Left lung (tissue), 10 donors: ENCODE measurements around the gene SMIM36. TPM values are rescaled to one million over a fixed set of nuclear protein-coding genes. Genes with fewer than 3 reads are reported as not detected.
"Not testable (repeated sequence)": the region's sequence is repeated elsewhere in the genome, so short reads cannot be mapped to it uniquely, and the experiment has no call there.

Source experiments
- ATAC-seq: fragments of 200-7000 bp; cut with Tn5 transposase; one replicate; pipeline ENCODE4 v1.9.1; 2020; ENCODE audit warnings: moderate library complexity
- DNase-seq, 4 donors: peaks; one replicate each; pipeline ENCODE4 v3.0.0-alpha.2; 2013 to 2020
- H3K27ac ChIP-seq, 2 donors: fragments of 200-600 bp; sonication (generic) in 1 of 2; one replicate each; pipeline versions ENCODE4 v1.5.0 to v1.8.0; 2020 to 2021
- H3K27me3 ChIP-seq, 2 donors: fragments of 200-600 bp; sonication (generic) in 1 of 2; one replicate each; pipeline versions ENCODE4 v1.5.0 to v1.8.0; 2020 to 2021
- H3K36me3 ChIP-seq, 2 donors: fragments of 200-600 bp; sonication (generic) in 1 of 2; one replicate each; pipeline versions ENCODE4 v1.5.0 to v1.8.0; 2020 to 2021
- H3K4me1 ChIP-seq, 2 donors: fragments of 200-600 bp; one replicate each; pipeline ENCODE4 v1.8.0; 2021
- H3K4me3 ChIP-seq, 2 donors: fragments of 200-600 bp; sonication (generic) in 1 of 2; one replicate each; pipeline versions ENCODE4 v1.5.0 to v1.8.0; 2020 to 2021; ENCODE audit warnings: mild to moderate bottlenecking in 1 of 2
- H3K9me3 ChIP-seq, 2 donors: fragments of 200-600 bp; sonication (generic) in 1 of 2; one replicate each; pipeline versions ENCODE4 v1.5.0 to v1.8.0; 2020 to 2021
- CTCF ChIP-seq, 2 donors: fragments of 200-600 bp; sonication (generic) in 1 of 2; IDR thresholded peaks; one replicate each; pipeline versions ENCODE4 v1.5.0 to v1.8.0; 2021; ENCODE audit warnings: antibody characterized with exemption in 2 of 2
- intact Hi-C, 2 donors: fragments of 100-400 bp; cut with DNase I; formaldehyde crosslinking; loops; one replicate each; pipeline versions ENCODE4 v1.11.2 to v1.14.2; 2022
- polyA plus RNA-seq, 6 donors: library from polyadenylated mRNA; unstranded; fragments of 120-200 nt; gene quantifications; one replicate each; pipeline ENCODE4 v1.2.1, GENCODE V29; 2013; ENCODE audit not compliant: insufficient read length in 6 of 6
- total RNA-seq, 2 donors: library from RNA; stranded (reverse); fragmentation: NEBNext Ultra II Directional; extraction: Animal tissue kit (Norgen Biotek cat#: 25700); gene quantifications; one replicate each; pipeline ENCODE4 v1.2.1, GENCODE V29; 2021
- donor health status: DM: no; HTN: yes; CAD: no.
- donor health status: DM: no; HTN: no; CAD: no.

SMIM36 gene
- total and polyA plus RNA-seq, 8 donors, result 0.11 to 0.28 (median 0.26) TPM; not detected in 2

- Histone ChIP-seq H3K4me1 (no peaks in the 10 kb centered on the region), H3K36me3 (no peaks in the 10 kb centered on the region), H3K27me3 (no peaks in the 10 kb centered on the region), H3K9me3 (no peaks in the 10 kb centered on the region), H3K4me3 (no peak overlapping the region), H3K27ac (no peak overlapping the region)
- ATAC-seq, result no peak
- no peak for TF ChIP-seq CTCF (IDR thresholded peaks at IDR 0.05)
- intact Hi-C loops, result no loop called here
- DNase-seq, result no peak
Observed at GRCh38 chr17:55532670-55533069, 21.4 kb upstream of the SMIM36 start.

GRCh38 chr17:55531053-55531728 is 19.9 kb upstream of the SMIM36 start:
- intact Hi-C loops, result no loop called here
- DNase-seq (no peak), ATAC-seq (no peak)
- Histone ChIP-seq H3K27ac (no peak overlapping the region), H3K9me3 (no peaks in the 10 kb centered on the region), H3K4me3 (no peak overlapping the region), H3K36me3 (no peaks in the 10 kb centered on the region), H3K27me3 (no peaks in the 10 kb centered on the region), H3K4me1 (no peaks in the 10 kb centered on the region)
- TF ChIP-seq CTCF (IDR thresholded peaks at IDR 0.05), result no peak

- H3K9me3 ChIP-seq, result no peaks in the 10 kb centered on the region
- no peaks in the 10 kb centered on the region for H3K36me3 ChIP-seq
- H3K27ac ChIP-seq, result no peak overlapping the region
- DNase-seq, result no peak
- no peak for ATAC-seq
- intact Hi-C loops, result no loop called here
- H3K4me1 ChIP-seq, result no peaks in the 10 kb centered on the region
- TF ChIP-seq CTCF (IDR thresholded peaks at IDR 0.05), result no peak
- H3K27me3 ChIP-seq, result no peaks in the 10 kb centered on the region
- no peak overlapping the region for H3K4me3 ChIP-seq
Observed at GRCh38 chr17:55530064-55530463, 18.8 kb upstream of the SMIM36 start.

- peak; percentile 37 to 46 for TF ChIP-seq CTCF (IDR thresholded peaks at IDR 0.05)
- H3K36me3 ChIP-seq, result no peaks in the 10 kb centered on the region
- no peaks in the 10 kb centered on the region for H3K9me3 ChIP-seq
- no peaks in the 10 kb centered on the region for H3K27me3 ChIP-seq
- ATAC-seq, result peak; percentile 82
- no peak overlapping the region for H3K27ac ChIP-seq
- H3K4me3 ChIP-seq, result no peak overlapping the region
- H3K4me1 ChIP-seq, result no peaks in the 10 kb centered on the region
- DNase-seq, result peak in 2 of 4 donors; percentile 27 to 62
- intact Hi-C loops, result loop anchor here in 1 of 2 donors (5.0 kb wide), 3 partner anchors 70 to 245 kb away; no protein-coding TSS in a partner anchor
Observed at GRCh38 chr17:55527540-55528118, 16.4 kb upstream of the SMIM36 start.

- no peak for ATAC-seq
Observed at GRCh38 chr17:55524440-55525220, 13.4 kb upstream of the SMIM36 start.

GRCh38 chr17:55523032-55523431 is 11.8 kb upstream of the SMIM36 start:
- H3K36me3 ChIP-seq, H3K27ac ChIP-seq, intact Hi-C loops, H3K27me3 ChIP-seq, H3K4me3 ChIP-seq, ATAC-seq, DNase-seq, H3K9me3 ChIP-seq: not testable (repeated sequence)
- peaks cover 0 to 11% of the 10 kb centered on the region in 2 donors for H3K4me1 ChIP-seq

More at GRCh38 chr17:55524440-55525220, 13.4 kb upstream of the SMIM36 start:
- no peaks in the 10 kb centered on the region for H3K27me3 ChIP-seq
- DNase-seq, result no peak
- intact Hi-C loops, result loop anchor here in 1 of 2 donors (5.0 kb wide), 3 partner anchors 73 to 248 kb away; no protein-coding TSS in a partner anchor
- no peaks in the 10 kb centered on the region for H3K9me3 ChIP-seq
- no peak for TF ChIP-seq CTCF (IDR thresholded peaks at IDR 0.05)
- H3K27ac ChIP-seq, result no peak overlapping the region
- H3K4me1 ChIP-seq, result peaks cover 0 to 11% of the 10 kb centered on the region in 2 donors
- H3K4me3 ChIP-seq, result no peak overlapping the region
- H3K36me3 ChIP-seq, result no peaks in the 10 kb centered on the region
